OCI-LY7 (cell line): Measurements from ENCODE around the gene PRELID2.

Experiments
- CTCF ChIP-seq: fragments of 200-600 bp; sonication (generic); conservative IDR thresholded peaks from 2 replicates; pipeline ENCODE4 v1.5.1; 2014; ENCODE audit warnings: mild to moderate bottlenecking, antibody characterized with exemption, low read length, moderate library complexity, mixed read lengths
- EZH2phosphoT487 ChIP-seq: fragments of 200-600 bp; sonication (generic); IDR thresholded peaks from 2 replicates; pipeline ENCODE4 v1.6.1; 2018; ENCODE audit warnings: low read depth, borderline replicate concordance, mild to moderate bottlenecking, mixed run types, antibody characterized with exemption, low read length, moderate library complexity, mixed read lengths

GRCh38 chr5:145775411-145775810, 59.7 kb downstream of the PRELID2 start:
- TF ChIP-seq CTCF (no peak), EZH2phosphoT487 (no peak)
